Osteocyte (in vitro differentiated cells): Measurements from ENCODE around the gene RAD21L1. TPM values are rescaled to one million over a fixed set of nuclear protein-coding genes. Genes with fewer than 3 reads are reported as not detected.

ENCODE experiments used
- DNase-seq: peaks from one replicate; pipeline ENCODE4 v3.0.0; 2021; ENCODE audit warnings: mixed read lengths; ENCODE audit not compliant: unreplicated experiment; ENCODE audit errors: extremely low spot score
- H3K27ac Mint-ChIP-seq: one replicate; pipeline ENCODE4 v1.8.0; 2021; ENCODE audit warnings: mild to moderate bottlenecking, mixed read lengths; ENCODE audit not compliant: unreplicated experiment
- H3K27me3 Mint-ChIP-seq: one replicate; pipeline ENCODE4 v1.8.0; 2021; ENCODE audit warnings: mixed read lengths; ENCODE audit not compliant: unreplicated experiment
- H3K36me3 Mint-ChIP-seq: one replicate; pipeline ENCODE4 v1.8.0; 2021; ENCODE audit warnings: mixed read lengths; ENCODE audit not compliant: unreplicated experiment
- H3K4me1 Mint-ChIP-seq: one replicate; pipeline ENCODE4 v1.8.0; 2021; ENCODE audit warnings: mixed read lengths; ENCODE audit not compliant: unreplicated experiment
- H3K4me3 Mint-ChIP-seq: one replicate; pipeline ENCODE4 v1.8.0; 2021; ENCODE audit warnings: mild to moderate bottlenecking, moderate library complexity, mixed read lengths; ENCODE audit not compliant: unreplicated experiment
- H3K9me3 Mint-ChIP-seq: one replicate; pipeline ENCODE4 v1.8.0; 2021; ENCODE audit warnings: mixed read lengths; ENCODE audit not compliant: unreplicated experiment
- total RNA-seq: library from RNA; stranded (reverse); gene quantifications from 2 replicates; pipeline ENCODE4 v1.2.1, GENCODE V29; 2021
- TF ChIP-seq, protein P1 (sequence below): fragments of 200-600 bp; sonication (generic); IDR thresholded peaks from 2 replicates; pipeline ENCODE4 v1.5.0; 2021; ENCODE audit warnings: antibody characterized with exemption, mild to moderate bottlenecking, moderate library complexity

RAD21L1 gene
- total RNA-seq, 1 donor from 2014 or later: not detected

DNA sequence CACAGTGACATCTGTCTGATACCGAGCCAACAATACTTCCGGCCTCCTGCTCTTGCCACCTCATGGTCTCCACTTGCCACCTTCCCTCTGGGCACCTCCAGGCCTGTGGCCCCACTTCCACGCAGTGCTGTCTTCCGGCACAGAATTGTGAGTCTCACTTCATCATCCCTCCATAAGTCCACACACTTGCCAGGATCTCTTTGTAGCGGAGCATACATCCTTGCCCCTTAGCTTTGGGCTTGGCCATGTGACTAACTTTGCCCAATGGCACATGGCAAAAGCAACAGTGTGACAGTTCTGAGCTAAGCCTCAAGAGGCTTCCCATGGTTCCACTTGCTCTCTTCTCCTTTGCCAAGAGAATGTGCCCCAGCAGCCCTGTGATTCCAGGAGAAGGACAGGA, 27.1 kb upstream of the RAD21L1 start:
- TF ChIP-seq, protein P1, sequence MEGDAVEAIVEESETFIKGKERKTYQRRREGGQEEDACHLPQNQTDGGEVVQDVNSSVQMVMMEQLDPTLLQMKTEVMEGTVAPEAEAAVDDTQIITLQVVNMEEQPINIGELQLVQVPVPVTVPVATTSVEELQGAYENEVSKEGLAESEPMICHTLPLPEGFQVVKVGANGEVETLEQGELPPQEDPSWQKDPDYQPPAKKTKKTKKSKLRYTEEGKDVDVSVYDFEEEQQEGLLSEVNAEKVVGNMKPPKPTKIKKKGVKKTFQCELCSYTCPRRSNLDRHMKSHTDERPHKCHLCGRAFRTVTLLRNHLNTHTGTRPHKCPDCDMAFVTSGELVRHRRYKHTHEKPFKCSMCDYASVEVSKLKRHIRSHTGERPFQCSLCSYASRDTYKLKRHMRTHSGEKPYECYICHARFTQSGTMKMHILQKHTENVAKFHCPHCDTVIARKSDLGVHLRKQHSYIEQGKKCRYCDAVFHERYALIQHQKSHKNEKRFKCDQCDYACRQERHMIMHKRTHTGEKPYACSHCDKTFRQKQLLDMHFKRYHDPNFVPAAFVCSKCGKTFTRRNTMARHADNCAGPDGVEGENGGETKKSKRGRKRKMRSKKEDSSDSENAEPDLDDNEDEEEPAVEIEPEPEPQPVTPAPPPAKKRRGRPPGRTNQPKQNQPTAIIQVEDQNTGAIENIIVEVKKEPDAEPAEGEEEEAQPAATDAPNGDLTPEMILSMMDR: no peak
- no peaks in the 10 kb centered on the region for H3K36me3 Mint-ChIP-seq
- no peak for DNase-seq
- no peak overlapping the region for H3K27ac Mint-ChIP-seq
- no peaks in the 10 kb centered on the region for H3K4me1 Mint-ChIP-seq
- H3K4me3 Mint-ChIP-seq: no peak overlapping the region
- H3K9me3 Mint-ChIP-seq: no peaks in the 10 kb centered on the region
- peaks cover 29% of the 10 kb centered on the region for H3K27me3 Mint-ChIP-seq

- TF ChIP-seq, protein P1: no peak
- Mint-ChIP-seq H3K36me3 (no peaks in the 10 kb centered on the region), H3K27me3 (peaks cover 29% of the 10 kb centered on the region), H3K4me3 (no peak overlapping the region), H3K4me1 (no peaks in the 10 kb centered on the region), H3K9me3 (no peaks in the 10 kb centered on the region), H3K27ac (no peak overlapping the region)
- no peak for DNase-seq
These were observed 26.5 kb upstream of the RAD21L1 start for GRCh38 chr20:1199212-1199873.

DNA sequence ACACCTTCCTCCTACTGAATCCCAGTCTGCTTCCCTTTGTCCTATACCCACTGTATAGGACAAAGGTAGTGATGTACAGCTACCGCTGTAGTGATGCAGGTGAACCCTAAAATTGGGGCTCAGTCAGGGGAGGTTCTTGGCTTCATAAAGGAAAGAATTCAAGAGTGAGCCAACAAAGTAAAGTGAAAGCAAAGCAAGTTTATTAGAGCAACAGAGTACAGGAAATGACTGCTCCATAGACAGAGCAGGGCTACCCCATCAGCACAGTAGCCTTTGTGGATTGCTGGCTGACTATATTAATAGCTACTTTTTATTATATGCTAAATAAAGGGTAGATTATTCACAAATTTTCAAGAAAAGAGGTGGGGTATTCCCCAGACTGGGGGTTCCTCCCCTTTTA, 25.9 kb upstream of the RAD21L1 start:
- Mint-ChIP-seq H3K36me3 (no peaks in the 10 kb centered on the region), H3K9me3 (no peaks in the 10 kb centered on the region), H3K27me3 (peaks cover 29% of the 10 kb centered on the region), H3K4me1 (no peaks in the 10 kb centered on the region), H3K4me3 (no peak overlapping the region), H3K27ac (no peak overlapping the region)
- TF ChIP-seq, protein P1: no peak
- DNase-seq: no peak

- TF ChIP-seq, protein P1: no peak
These were observed 22.9 kb upstream of the RAD21L1 start, which contains the start of gene C20orf202 for GRCh38 chr20:1202762-1203504. Gene C20orf202, plus strand, starts transcription at chr20:1203454. Its CDS starts 132 bp downstream, at chr20:1203586.

DNA sequence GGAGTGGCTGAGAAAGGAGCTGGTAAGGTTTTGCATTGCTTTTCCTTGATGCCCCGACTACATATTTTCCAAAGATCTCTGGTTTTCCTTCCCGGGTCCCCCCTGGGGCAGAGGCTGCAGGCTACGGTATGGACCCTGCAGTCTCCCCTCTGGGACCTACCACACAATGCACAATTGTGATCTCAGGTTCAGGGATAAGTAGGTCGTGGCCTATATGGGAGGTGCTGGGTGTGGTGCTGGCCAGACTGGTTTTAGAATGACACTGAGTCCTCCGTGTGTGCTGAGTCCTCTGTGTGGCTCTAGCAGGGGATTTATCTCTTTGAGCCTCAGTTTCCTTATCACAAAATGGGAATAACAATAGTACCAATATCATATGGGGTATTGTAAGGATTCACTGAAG, 22.2 kb upstream of the RAD21L1 start:
- no peaks in the 10 kb centered on the region for H3K4me1 Mint-ChIP-seq
- peak; percentile 65 for DNase-seq
- no peaks in the 10 kb centered on the region for H3K36me3 Mint-ChIP-seq
- TF ChIP-seq, protein P1: no peak
- no peak overlapping the region for H3K27ac Mint-ChIP-seq
- no peaks in the 10 kb centered on the region for H3K9me3 Mint-ChIP-seq
- H3K4me3 Mint-ChIP-seq: no peak overlapping the region
- H3K27me3 Mint-ChIP-seq: peaks cover 35% of the 10 kb centered on the region

More at GRCh38 chr20:1202762-1203504, 22.9 kb upstream of the RAD21L1 start, which contains the start of gene C20orf202:
- Mint-ChIP-seq H3K4me3 (no peak within 1 kb of the TSS), H3K4me1 (no peaks in the 10 kb centered on the region), H3K27me3 (peaks cover 31% of the 10 kb centered on the region), H3K36me3 (no peaks in the 10 kb centered on the region), H3K9me3 (no peaks in the 10 kb centered on the region), H3K27ac (no peak within 1 kb of the TSS)
- DNase-seq: no peak
